ENCODE measurements around the gene SH3BP5.

DNA sequence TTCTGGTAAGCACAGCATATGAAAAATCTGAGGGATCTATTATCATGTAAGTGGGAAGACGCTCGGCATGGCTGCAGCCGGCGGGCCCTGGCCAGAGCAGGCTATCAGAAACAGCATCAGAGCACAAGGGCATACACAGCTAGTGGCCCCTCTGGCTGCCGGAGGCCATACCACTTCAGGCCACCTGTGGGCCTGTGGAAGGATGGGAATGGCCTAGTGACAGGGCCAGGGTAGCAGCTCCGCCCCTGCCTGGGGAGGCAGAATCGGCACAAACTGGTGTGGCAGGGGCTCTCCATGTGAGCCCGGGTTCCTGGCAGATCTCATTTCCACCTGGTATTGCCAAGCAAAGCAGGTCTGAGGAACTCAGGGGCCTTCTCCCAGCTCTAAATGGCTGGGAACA is 46.4 kb downstream of the SH3BP5 start:
- no peak for TF ChIP-seq GATA2 (IDR thresholded peaks at IDR 0.05; ENCODE audit: low read depth, low read length)
- TF ChIP-seq GATA3 (IDR thresholded peaks at IDR 0.05; ENCODE audit: low read depth, low read length), result no peak

Data from SH-SY5Y (cell line).